Measurements from ENCODE around the gene DRAXIN.

DRAXIN gene

DNA sequence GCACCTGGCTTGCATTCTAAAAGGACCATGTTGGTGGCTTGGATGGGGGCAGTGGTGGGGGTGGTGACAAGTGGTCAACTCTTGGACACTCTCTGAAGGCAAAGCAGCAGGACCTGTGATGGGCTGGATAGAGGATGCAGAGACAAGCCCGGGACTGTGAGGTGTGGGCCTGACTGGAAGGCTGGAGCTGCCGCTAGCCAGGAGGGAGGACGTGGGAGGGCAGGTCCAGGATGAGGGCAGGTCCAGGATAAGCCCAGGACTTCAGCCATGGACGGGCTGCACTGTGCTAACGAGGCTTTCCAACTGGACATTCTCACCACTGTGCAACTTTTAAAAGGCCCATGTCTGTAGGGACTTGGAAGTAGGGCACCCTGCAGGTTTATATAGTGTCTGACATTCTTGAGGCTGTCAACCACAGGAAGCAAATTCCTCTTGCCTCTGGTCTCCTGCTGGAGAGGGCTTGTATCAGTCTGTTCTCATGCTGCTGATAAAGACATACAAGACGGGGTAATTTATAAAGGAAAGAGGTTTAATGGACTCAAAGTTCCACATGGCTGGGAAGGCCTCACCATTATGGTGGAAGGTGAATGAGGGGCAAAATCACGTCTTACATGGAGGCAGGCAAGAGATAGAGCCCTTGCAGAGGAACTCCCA is 62.2 kb downstream of the DRAXIN start:
- no peaks in the 10 kb centered on the region for H3K9me3 ChIP-seq (ENCODE audit: control insufficient read depth, insufficient read depth, low read depth, low read length)
- TF ChIP-seq, protein P1, sequence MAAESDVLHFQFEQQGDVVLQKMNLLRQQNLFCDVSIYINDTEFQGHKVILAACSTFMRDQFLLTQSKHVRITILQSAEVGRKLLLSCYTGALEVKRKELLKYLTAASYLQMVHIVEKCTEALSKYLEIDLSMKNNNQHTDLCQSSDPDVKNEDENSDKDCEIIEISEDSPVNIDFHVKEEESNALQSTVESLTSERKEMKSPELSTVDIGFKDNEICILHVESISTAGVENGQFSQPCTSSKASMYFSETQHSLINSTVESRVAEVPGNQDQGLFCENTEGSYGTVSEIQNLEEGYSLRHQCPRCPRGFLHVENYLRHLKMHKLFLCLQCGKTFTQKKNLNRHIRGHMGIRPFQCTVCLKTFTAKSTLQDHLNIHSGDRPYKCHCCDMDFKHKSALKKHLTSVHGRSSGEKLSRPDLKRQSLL (tag by site-specific recombination; IDR thresholded peaks at IDR 0.05) = no peak
- peak; percentile 48 for TF ChIP-seq ZIC2 (tag by site-specific recombination; IDR thresholded peaks at IDR 0.05)
- ChIA-PET CTCF (interaction anchor here (0.7 kb wide), 1 partner anchor 129 kb away, joined by 3 read pairs; no protein-coding TSS in a partner anchor), POLR2A (interaction anchor here (0.6 kb wide), 1 partner anchor 78 kb away, joined by 3 read pairs; no protein-coding TSS in a partner anchor)
- peaks cover 0 to 26% of the 10 kb centered on the region in 2 experiments; a peak in 1 of 3 replicates for H3K36me3 ChIP-seq (ENCODE audit: control insufficient read depth in 2 of 2, insufficient read depth in 1 of 2, low read length in 2 of 2)
- H3K4me1 ChIP-seq (ENCODE audit: control insufficient read depth, insufficient read depth, low read length) = no peaks in the 10 kb centered on the region
- H3K4me3 ChIP-seq (ENCODE audit: low read depth, low read length) = no peak overlapping the region
- no peak overlapping the region for H3K27ac ChIP-seq (ENCODE audit: extremely low read depth, low read depth, low read length)

DNA sequence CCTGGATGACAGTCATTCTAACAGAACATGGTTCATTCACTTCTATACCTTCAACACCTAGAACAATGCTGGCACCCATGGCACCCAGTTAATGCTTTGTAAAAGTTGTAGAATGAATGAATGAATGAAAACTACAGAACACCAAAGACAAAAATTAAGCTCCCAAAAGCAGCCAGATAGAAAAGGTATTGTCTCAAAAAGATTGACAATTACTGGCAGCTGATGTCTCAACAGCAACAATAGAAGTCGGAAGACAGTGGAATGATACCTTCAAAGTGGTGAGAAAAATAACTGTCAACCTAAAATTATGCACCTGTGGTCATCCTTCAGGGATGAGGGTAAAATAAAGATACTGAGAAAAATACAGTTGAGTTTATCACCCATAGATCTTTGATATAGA is 65.5 kb downstream of the DRAXIN start:
- Histone ChIP-seq H3K4me3 (ENCODE audit: low read depth, low read length) (no peak overlapping the region), H3K27ac (ENCODE audit: extremely low read depth, low read depth, low read length) (no peak overlapping the region), H3K36me3 (ENCODE audit: control insufficient read depth in 2 of 2, insufficient read depth in 1 of 2, low read length in 2 of 2) (no peaks in the 10 kb centered on the region), H3K4me1 (ENCODE audit: control insufficient read depth, insufficient read depth, low read length) (no peaks in the 10 kb centered on the region), H3K9me3 (ENCODE audit: control insufficient read depth, insufficient read depth, low read depth, low read length) (no peaks in the 10 kb centered on the region)
- TF ChIP-seq SETDB1 (IDR thresholded peaks at IDR 0.05; ENCODE audit: insufficient read length, low read length) (peak; percentile 41), ZFHX2 (tag by site-specific recombination; conservative IDR thresholded peaks at IDR 0.05) (no peak), PRDM1 (tag by site-specific recombination; IDR thresholded peaks at IDR 0.05) (no peak)
- ChIA-PET CTCF (no interaction called here), POLR2A (no interaction called here)

DNA sequence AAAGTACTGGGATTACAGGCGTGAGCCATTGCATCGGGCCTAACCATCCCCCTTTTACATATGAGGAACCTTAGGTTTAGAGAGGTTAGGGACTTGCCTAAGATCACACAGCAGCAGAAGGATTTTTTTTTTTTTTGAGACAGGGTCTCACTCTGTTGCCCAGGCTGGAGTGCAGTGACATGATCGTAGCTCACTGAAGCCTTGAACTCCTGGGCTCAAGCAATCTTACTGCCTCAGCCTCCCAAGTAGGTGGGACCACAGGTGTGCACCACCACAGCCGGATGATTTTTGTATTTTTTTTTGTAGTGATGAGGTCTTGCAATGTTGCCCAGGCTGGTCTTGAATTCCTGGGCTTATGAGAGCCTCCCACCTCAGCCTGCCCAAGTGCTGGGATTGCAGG is 68.3 kb downstream of the DRAXIN start:
- Histone ChIP-seq H3K4me3 (ENCODE audit: low read depth, low read length) (no peak overlapping the region), H3K9me3 (ENCODE audit: control insufficient read depth, insufficient read depth, low read depth, low read length) (no peaks in the 10 kb centered on the region), H3K4me1 (ENCODE audit: control insufficient read depth, insufficient read depth, low read length) (no peaks in the 10 kb centered on the region), H3K36me3 (ENCODE audit: control insufficient read depth in 2 of 2, insufficient read depth in 1 of 2, low read length in 2 of 2) (no peaks in the 10 kb centered on the region), H3K27ac (ENCODE audit: extremely low read depth, low read depth, low read length) (no peak overlapping the region)
- TF ChIP-seq, protein P2, sequence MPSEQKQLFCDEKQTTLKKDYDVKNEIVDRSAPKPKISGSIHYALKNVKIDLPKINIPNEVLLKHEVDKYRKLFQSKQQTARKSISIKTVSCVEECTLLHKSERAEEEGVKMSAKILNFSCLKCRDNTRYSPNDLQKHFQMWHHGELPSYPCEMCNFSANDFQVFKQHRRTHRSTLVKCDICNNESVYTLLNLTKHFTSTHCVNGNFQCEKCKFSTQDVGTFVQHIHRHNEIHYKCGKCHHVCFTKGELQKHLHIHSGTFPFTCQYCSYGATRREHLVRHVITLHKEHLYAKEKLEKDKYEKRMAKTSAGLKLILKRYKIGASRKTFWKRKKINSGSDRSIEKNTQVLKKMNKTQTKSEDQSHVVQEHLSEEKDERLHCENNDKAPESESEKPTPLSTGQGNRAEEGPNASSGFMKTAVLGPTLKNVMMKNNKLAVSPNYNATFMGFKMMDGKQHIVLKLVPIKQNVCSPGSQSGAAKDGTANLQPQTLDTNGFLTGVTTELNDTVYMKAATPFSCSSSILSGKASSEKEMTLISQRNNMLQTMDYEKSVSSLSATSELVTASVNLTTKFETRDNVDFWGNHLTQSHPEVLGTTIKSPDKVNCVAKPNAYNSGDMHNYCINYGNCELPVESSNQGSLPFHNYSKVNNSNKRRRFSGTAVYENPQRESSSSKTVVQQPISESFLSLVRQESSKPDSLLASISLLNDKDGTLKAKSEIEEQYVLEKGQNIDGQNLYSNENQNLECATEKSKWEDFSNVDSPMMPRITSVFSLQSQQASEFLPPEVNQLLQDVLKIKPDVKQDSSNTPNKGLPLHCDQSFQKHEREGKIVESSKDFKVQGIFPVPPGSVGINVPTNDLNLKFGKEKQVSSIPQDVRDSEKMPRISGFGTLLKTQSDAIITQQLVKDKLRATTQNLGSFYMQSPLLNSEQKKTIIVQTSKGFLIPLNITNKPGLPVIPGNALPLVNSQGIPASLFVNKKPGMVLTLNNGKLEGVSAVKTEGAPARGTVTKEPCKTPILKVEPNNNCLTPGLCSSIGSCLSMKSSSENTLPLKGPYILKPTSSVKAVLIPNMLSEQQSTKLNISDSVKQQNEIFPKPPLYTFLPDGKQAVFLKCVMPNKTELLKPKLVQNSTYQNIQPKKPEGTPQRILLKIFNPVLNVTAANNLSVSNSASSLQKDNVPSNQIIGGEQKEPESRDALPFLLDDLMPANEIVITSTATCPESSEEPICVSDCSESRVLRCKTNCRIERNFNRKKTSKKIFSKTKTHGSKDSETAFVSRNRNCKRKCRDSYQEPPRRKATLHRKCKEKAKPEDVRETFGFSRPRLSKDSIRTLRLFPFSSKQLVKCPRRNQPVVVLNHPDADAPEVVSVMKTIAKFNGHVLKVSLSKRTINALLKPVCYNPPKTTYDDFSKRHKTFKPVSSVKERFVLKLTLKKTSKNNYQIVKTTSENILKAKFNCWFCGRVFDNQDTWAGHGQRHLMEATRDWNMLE (tag by site-specific recombination; conservative IDR thresholded peaks at IDR 0.05; ENCODE audit: low read depth) = no peak
- TF ChIP-seq ZNF133 (tag by site-specific recombination; IDR thresholded peaks at IDR 0.05) (no peak), ZNF138 (tag by site-specific recombination; IDR thresholded peaks at IDR 0.05; ENCODE audit: borderline replicate concordance) (no peak), ZNF549 (tag by site-specific recombination; IDR thresholded peaks at IDR 0.05) (no peak), ZNF121 (tag by site-specific recombination; IDR thresholded peaks at IDR 0.05) (peak; percentile 62; the same call in 1 of the 2 replicates), ZNF623 (tag by site-specific recombination; IDR thresholded peaks at IDR 0.05) (no peak), ZNF184 (tag by site-specific recombination; IDR thresholded peaks at IDR 0.05) (no peak)
- TF ChIP-seq, protein P3, sequence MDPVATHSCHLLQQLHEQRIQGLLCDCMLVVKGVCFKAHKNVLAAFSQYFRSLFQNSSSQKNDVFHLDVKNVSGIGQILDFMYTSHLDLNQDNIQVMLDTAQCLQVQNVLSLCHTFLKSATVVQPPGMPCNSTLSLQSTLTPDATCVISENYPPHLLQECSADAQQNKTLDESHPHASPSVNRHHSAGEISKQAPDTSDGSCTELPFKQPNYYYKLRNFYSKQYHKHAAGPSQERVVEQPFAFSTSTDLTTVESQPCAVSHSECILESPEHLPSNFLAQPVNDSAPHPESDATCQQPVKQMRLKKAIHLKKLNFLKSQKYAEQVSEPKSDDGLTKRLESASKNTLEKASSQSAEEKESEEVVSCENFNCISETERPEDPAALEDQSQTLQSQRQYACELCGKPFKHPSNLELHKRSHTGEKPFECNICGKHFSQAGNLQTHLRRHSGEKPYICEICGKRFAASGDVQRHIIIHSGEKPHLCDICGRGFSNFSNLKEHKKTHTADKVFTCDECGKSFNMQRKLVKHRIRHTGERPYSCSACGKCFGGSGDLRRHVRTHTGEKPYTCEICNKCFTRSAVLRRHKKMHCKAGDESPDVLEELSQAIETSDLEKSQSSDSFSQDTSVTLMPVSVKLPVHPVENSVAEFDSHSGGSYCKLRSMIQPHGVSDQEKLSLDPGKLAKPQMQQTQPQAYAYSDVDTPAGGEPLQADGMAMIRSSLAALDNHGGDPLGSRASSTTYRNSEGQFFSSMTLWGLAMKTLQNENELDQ (tag by site-specific recombination; IDR thresholded peaks at IDR 0.05; ENCODE audit: low read depth) = no peak
- ChIA-PET POLR2A (no interaction called here), CTCF (interaction anchor here (0.6 kb wide), 1 partner anchor 328 kb away, joined by 4 read pairs; no protein-coding TSS in a partner anchor)

Measured in HEK293 (cell line).